Esophagus squamous epithelium (tissue), 5 donors: ENCODE measurements around the gene OAS3. TPM values are rescaled to one million over a fixed set of nuclear protein-coding genes. Genes with fewer than 3 reads are reported as not detected.

Experiments used
- DNase-seq: peaks from one replicate; lab custom pipeline; 2025; lab: John Stamatoyannopoulos, UW
- H3K27ac ChIP-seq, 4 donors: fragments of 200-600 bp; sonication (generic); one replicate each; pipeline ENCODE4 v1.5.1; 2016 to 2019; ENCODE audit warnings: mild to moderate bottlenecking in 1 of 4
- H3K27me3 ChIP-seq, 4 donors: fragments of 200-600 bp; sonication (generic); 1 replicate in 3 of 4; 2 replicates in 1 of 4; pipeline versions ENCODE4 v1.5.1 to v1.6.0; 2017 to 2021; ENCODE audit warnings: antibody characterized with exemption in 1 of 4
- H3K36me3 ChIP-seq, 3 donors: fragments of 200-600 bp; sonication (generic); one replicate each; pipeline ENCODE4 v1.5.1; 2016 to 2019
- H3K4me1 ChIP-seq, 3 donors: fragments of 200-600 bp; sonication (generic); one replicate each; pipeline ENCODE4 v1.5.1; 2017 to 2019
- H3K4me3 ChIP-seq, 4 donors: fragments of 200-600 bp; sonication (generic); 1 replicate in 3 of 4; 2 replicates in 1 of 4; pipeline ENCODE4 v1.5.1; 2016 to 2019; ENCODE audit warnings: mild to moderate bottlenecking in 2 of 4, moderate library complexity in 1 of 4
- H3K9me3 ChIP-seq, 3 donors: fragments of 200-600 bp; sonication (generic); one replicate each; pipeline ENCODE4 v1.5.1; 2016 to 2019
- POLR2A ChIP-seq, 4 donors: fragments of 450-650 bp; IDR thresholded peaks; one replicate each; pipeline ENCODE4 v1.6.1; 2017; ENCODE audit warnings: antibody characterized with exemption in 4 of 4, mild to moderate bottlenecking in 4 of 4, moderate library complexity in 3 of 4
- WGBS, 2 donors: methylation state at CpG; one replicate each; pipeline ENCODE4 v1.1.5; 2018; 5-methylcytosine and 5-hydroxymethylcytosine counted together
- intact Hi-C: fragments of 100-400 bp; cut with DNase I; formaldehyde crosslinking; loops from one replicate; pipeline ENCODE4 v1.15.0; 2022
- total RNA-seq, 4 donors: library from RNA; depleted of rRNA; stranded (reverse); fragments of >200 nt; gene quantifications; one replicate each; pipeline ENCODE4 v1.1.0, GENCODE V29; 2016
- TF ChIP-seq, protein P1 (sequence below), 6 experiments: fragments of 450-650 bp in 4 of 6; fragments of 200-600 bp in 2 of 6; sonication (generic) in 2 of 6; IDR thresholded peaks; one replicate each; pipeline ENCODE4 v1.5.1; 2016 to 2019; ENCODE audit warnings: antibody characterized with exemption in 6 of 6, mild to moderate bottlenecking in 4 of 6, moderate library complexity in 4 of 6
- donor health status: DM: yes; HTN: yes; CAD: no.

The OAS3 gene
- total RNA-seq, 4 donors from 2014 or later: 25.2 to 40.0 (median 32.3) TPM

DNA sequence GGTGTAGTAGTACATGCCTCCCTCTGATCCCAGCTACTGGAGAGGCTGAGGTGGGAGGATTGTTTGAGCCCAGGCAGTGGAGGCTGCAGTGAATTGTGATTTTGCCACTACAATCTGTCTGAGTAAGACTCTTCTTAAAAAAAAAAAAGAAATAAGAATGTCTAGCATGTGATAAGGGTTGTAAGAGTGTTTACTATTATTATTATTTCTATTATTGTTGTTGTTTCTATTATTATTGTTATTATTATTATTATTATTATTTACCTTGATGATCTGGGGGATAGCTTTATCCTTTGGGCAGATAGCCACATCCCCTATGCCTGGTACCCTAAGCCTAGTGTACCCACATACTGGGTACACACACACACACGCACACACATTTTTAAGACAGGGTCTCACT lies 4.3 kb downstream of the OAS3 start:
- intact Hi-C loops: no loop called here
- Histone ChIP-seq H3K4me1 (peaks cover 13 to 30% (median 21%) of the 10 kb centered on the region in 3 donors), H3K36me3 (peaks cover under 1 to 66% (median 10%) of the 10 kb centered on the region in 3 donors), H3K9me3 (no peaks in the 10 kb centered on the region), H3K27ac (no peak overlapping the region), H3K4me3 (no peak overlapping the region), H3K27me3 (no peaks in the 10 kb centered on the region)
- TF ChIP-seq POLR2A (IDR thresholded peaks at IDR 0.05): no peak
- TF ChIP-seq, protein P1, sequence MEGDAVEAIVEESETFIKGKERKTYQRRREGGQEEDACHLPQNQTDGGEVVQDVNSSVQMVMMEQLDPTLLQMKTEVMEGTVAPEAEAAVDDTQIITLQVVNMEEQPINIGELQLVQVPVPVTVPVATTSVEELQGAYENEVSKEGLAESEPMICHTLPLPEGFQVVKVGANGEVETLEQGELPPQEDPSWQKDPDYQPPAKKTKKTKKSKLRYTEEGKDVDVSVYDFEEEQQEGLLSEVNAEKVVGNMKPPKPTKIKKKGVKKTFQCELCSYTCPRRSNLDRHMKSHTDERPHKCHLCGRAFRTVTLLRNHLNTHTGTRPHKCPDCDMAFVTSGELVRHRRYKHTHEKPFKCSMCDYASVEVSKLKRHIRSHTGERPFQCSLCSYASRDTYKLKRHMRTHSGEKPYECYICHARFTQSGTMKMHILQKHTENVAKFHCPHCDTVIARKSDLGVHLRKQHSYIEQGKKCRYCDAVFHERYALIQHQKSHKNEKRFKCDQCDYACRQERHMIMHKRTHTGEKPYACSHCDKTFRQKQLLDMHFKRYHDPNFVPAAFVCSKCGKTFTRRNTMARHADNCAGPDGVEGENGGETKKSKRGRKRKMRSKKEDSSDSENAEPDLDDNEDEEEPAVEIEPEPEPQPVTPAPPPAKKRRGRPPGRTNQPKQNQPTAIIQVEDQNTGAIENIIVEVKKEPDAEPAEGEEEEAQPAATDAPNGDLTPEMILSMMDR (IDR thresholded peaks at IDR 0.05): no peak
- no peak for DNase-seq
- 94 to 100% methylated on average over 1 of the region's 1 CpG for whole genome bisulfite sequencing, 2 donors

GRCh38 chr12:112944024-112944690 lies 5.9 kb downstream of the OAS3 start:
- DNase-seq: no peak
- Histone ChIP-seq H3K9me3 (no peaks in the 10 kb centered on the region), H3K36me3 (peaks cover 10 to 82% (median 13%) of the 10 kb centered on the region in 3 donors), H3K4me3 (no peak overlapping the region), H3K27ac (no peak overlapping the region), H3K27me3 (no peaks in the 10 kb centered on the region), H3K4me1 (peaks cover 6 to 17% (median 13%) of the 10 kb centered on the region in 3 donors)
- TF ChIP-seq, protein P1 (IDR thresholded peaks at IDR 0.05): no peak
- no peak for TF ChIP-seq POLR2A (IDR thresholded peaks at IDR 0.05)
- intact Hi-C loops: no loop called here
- 93% methylated on average over 9 to 14 of the region's 15 CpGs for WGBS, 2 donors

DNA sequence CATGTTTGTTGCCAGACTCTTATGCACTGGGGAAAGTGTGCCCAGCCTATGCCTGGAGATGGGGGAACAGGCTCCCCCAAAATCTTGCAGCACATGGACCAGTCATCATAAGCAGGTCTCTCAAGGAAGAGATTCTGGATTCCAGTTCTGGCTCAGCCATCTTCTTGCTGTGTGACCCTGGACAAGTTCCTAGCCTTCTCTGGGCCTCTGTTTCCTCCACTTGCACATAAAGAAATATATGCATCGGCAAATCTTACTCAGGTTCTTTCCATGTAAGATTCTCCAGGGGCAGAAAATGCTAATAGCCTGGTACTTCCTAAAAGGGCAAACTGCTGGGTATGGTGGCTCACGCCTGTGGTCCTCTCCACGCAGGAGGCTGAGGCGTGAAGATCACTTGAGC lies 7.2 kb downstream of the OAS3 start:
- no peak for TF ChIP-seq POLR2A (IDR thresholded peaks at IDR 0.05)
- TF ChIP-seq, protein P1 (IDR thresholded peaks at IDR 0.05): no peak
- no peak for DNase-seq
- no peak overlapping the region for H3K27ac ChIP-seq
- H3K9me3 ChIP-seq: no peaks in the 10 kb centered on the region
- peaks cover 0 to 3% (median 0%) of the 10 kb centered on the region in 3 donors for H3K4me1 ChIP-seq
- H3K27me3 ChIP-seq: no peaks in the 10 kb centered on the region
- 94 to 95% methylated on average over 4 of the region's 4 CpGs for WGBS, 2 donors
- H3K4me3 ChIP-seq: no peak overlapping the region
- intact Hi-C loops: no loop called here
- H3K36me3 ChIP-seq: peaks cover 10 to 96% (median 17%) of the 10 kb centered on the region in 3 donors

GRCh38 chr12:112946236-112947000 lies 8.1 kb downstream of the OAS3 start:
- H3K9me3 ChIP-seq: no peaks in the 10 kb centered on the region
- no peaks in the 10 kb centered on the region for H3K27me3 ChIP-seq
- WGBS, 2 donors: 90 to 97% methylated on average over 6 to 12 of the region's 14 CpGs
- TF ChIP-seq, protein P1 (IDR thresholded peaks at IDR 0.05): no peak
- no peak for TF ChIP-seq POLR2A (IDR thresholded peaks at IDR 0.05)
- H3K4me1 ChIP-seq: no peaks in the 10 kb centered on the region
- intact Hi-C loops: no loop called here
- DNase-seq: no peak
- no peak overlapping the region for H3K27ac ChIP-seq
- H3K36me3 ChIP-seq: peaks cover 10 to 100% (median 22%) of the 10 kb centered on the region in 3 donors
- no peak overlapping the region for H3K4me3 ChIP-seq

DNA sequence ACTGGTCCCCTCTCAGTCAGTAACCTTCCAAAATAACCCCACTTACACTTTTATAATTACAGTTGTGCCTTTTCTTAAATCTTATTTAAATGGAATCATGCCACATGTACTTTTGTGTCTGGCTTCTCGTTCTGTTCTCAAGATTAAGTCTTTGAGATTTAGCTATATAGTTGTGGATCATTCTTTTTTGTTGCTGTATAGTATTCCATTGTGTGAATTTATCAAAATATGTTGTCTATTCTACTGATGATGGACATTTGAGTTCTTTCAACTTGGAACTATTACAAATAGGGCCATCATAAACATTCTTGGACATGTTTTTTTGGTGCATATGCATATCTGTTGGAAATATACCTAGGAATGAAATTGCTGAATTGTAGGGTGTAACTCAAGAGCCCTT lies 9.0 kb downstream of the OAS3 start:
- H3K27me3 ChIP-seq: no peaks in the 10 kb centered on the region
- no peak for TF ChIP-seq POLR2A (IDR thresholded peaks at IDR 0.05)
- TF ChIP-seq, protein P1 (IDR thresholded peaks at IDR 0.05): no peak
- no peak overlapping the region for H3K4me3 ChIP-seq
- intact Hi-C loops: no loop called here
- H3K4me1 ChIP-seq: no peaks in the 10 kb centered on the region
- H3K9me3 ChIP-seq: no peaks in the 10 kb centered on the region
- H3K27ac ChIP-seq: no peak overlapping the region
- H3K36me3 ChIP-seq: peaks cover 10 to 100% (median 22%) of the 10 kb centered on the region in 3 donors
- WGBS, 2 donors: 22 to 64% methylated on average over 1 of the region's 1 CpG
- DNase-seq: no peak
